SK-N-SH treated with all-trans-retinoic acid at 6 μM for 48 hours (cell line): ENCODE results near the gene SURF1.

Experiments
- ATAC-seq: fragments of 200-7000 bp; cut with Tn5 transposase; 3 replicates; pipeline ENCODE4 v1.9.1; 2020; ENCODE audit warnings: mild to moderate bottlenecking, moderate library complexity
- BACH2 ChIP-seq: fragments of 250-450 bp; sonication (Bioruptor Pico); IDR thresholded peaks from 2 replicates; pipeline ENCODE4 v1.9.0; 2021; ENCODE audit warnings: mild to moderate bottlenecking, borderline replicate concordance
- CSDC2 ChIP-seq: fragments of 250-450 bp; sonication (Bioruptor Pico); IDR thresholded peaks from 2 replicates; pipeline ENCODE4 v1.5.0; 2020; ENCODE audit warnings: mild to moderate bottlenecking, moderate library complexity
- GLIS3 ChIP-seq: fragments of 250-450 bp; sonication (Bioruptor Pico); IDR thresholded peaks from 2 replicates; pipeline ENCODE4 v1.5.0; 2020; ENCODE audit warnings: mild to moderate bottlenecking, moderate library complexity
- OSR1 ChIP-seq: fragments of 250-450 bp; sonication (Bioruptor Pico); IDR thresholded peaks from 2 replicates; pipeline ENCODE4 v1.8.0; 2022; ENCODE audit warnings: moderate library complexity, mild to moderate bottlenecking, inconsistent platforms
- PPARA ChIP-seq: fragments of 250-450 bp; sonication (Bioruptor Pico); IDR thresholded peaks from 2 replicates; pipeline ENCODE4 v1.5.0; 2020; ENCODE audit warnings: mild to moderate bottlenecking, borderline replicate concordance
- SNAI2 ChIP-seq: fragments of 250-450 bp; sonication (Bioruptor Pico); IDR thresholded peaks from 2 replicates; pipeline ENCODE4 v1.5.0; 2020; ENCODE audit warnings: mild to moderate bottlenecking, moderate library complexity
- TCF4 ChIP-seq: fragments of 250-450 bp; sonication (Bioruptor Pico); IDR thresholded peaks from 2 replicates; pipeline ENCODE4 v1.8.0; 2021; ENCODE audit warnings: mild to moderate bottlenecking, moderate library complexity, borderline replicate concordance
- TOX ChIP-seq: fragments of 250-450 bp; sonication (Bioruptor Pico); IDR thresholded peaks from 2 replicates; pipeline ENCODE4 v1.8.0; 2021; ENCODE audit warnings: mild to moderate bottlenecking, moderate library complexity, borderline replicate concordance
- ZC3H10 ChIP-seq: fragments of 250-450 bp; sonication (Bioruptor Pico); IDR thresholded peaks from 2 replicates; pipeline ENCODE4 v1.5.1; 2021; ENCODE audit warnings: mild to moderate bottlenecking, moderate library complexity
- ZFP3 ChIP-seq: fragments of 250-450 bp; sonication (Bioruptor Pico); IDR thresholded peaks from 2 replicates; pipeline ENCODE4 v1.5.0; 2020; ENCODE audit warnings: mild to moderate bottlenecking, moderate library complexity
- ZFP30 ChIP-seq: fragments of 450-650 bp; formaldehyde crosslinking; IDR thresholded peaks from 2 replicates; pipeline ENCODE4 v1.5.0; 2022; ENCODE audit warnings: mild to moderate bottlenecking, moderate library complexity
- ZNF565 ChIP-seq: fragments of 450-650 bp; formaldehyde crosslinking; conservative IDR thresholded peaks from 2 replicates; pipeline ENCODE4 v1.5.0; 2020; ENCODE audit warnings: low read depth, mild to moderate bottlenecking, moderate library complexity
- ZNF70 ChIP-seq: fragments of 450-650 bp; formaldehyde crosslinking; IDR thresholded peaks from 2 replicates; pipeline ENCODE4 v1.5.0; 2020; ENCODE audit warnings: mild to moderate bottlenecking, moderate library complexity
- ZNF8 ChIP-seq: fragments of 450-650 bp; formaldehyde crosslinking; IDR thresholded peaks from 2 replicates; pipeline ENCODE4 v1.5.0; 2020; ENCODE audit warnings: mild to moderate bottlenecking, moderate library complexity
- TF ChIP-seq, protein P1 (sequence below): fragments of 250-450 bp; sonication (Bioruptor Pico); IDR thresholded peaks from 2 replicates; pipeline ENCODE4 v1.5.1; 2021; ENCODE audit warnings: mild to moderate bottlenecking, moderate library complexity
- TF ChIP-seq, protein P2 (sequence below): fragments of 250-450 bp; sonication (Bioruptor Pico); IDR thresholded peaks from 2 replicates; pipeline ENCODE4 v1.8.0; 2020; ENCODE audit warnings: mild to moderate bottlenecking, moderate library complexity, borderline replicate concordance
- TF ChIP-seq, protein P3 (sequence below): fragments of 250-450 bp; sonication (Bioruptor Pico); IDR thresholded peaks from 2 replicates; pipeline ENCODE4 v1.8.0; 2021; ENCODE audit warnings: low read depth, mild to moderate bottlenecking, moderate library complexity, borderline replicate concordance
- TF ChIP-seq, protein P4 (sequence below): fragments of 250-450 bp; sonication (Bioruptor Pico); IDR thresholded peaks from 2 replicates; pipeline ENCODE4 v1.5.1; 2020; ENCODE audit warnings: low read depth, mild to moderate bottlenecking, moderate library complexity
- TF ChIP-seq, protein P5 (sequence below): fragments of 250-450 bp; sonication (Bioruptor Pico); IDR thresholded peaks from 2 replicates; pipeline ENCODE4 v1.5.0; 2020; ENCODE audit warnings: mild to moderate bottlenecking, moderate library complexity

The SURF1 gene

DNA sequence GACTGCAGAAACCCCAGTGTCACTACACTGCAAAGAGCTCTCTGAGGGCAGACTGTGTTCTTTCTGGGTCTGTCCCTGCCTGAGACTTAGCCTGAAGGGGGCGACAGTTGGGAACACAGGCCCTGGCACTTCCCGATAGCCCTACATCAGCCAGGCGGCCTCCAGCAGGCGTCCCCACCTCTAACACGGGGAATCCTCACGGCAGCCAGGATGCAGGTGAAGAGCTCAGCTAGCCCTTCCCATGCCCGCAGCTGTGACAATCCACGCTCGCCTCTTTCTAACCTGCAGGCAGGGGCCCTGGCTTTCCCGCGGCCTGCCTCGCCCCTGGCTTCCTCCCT, 14.2 kb downstream of the SURF1 start:
- no peak for TF ChIP-seq CSDC2 (CRISPR knock-in tag)
- TF ChIP-seq OSR1 (CRISPR knock-in tag): no peak
- no peak for TF ChIP-seq ZFP3
- TF ChIP-seq BACH2: no peak
- no peak for TF ChIP-seq ZFP30 (CRISPR knock-in tag)
- TF ChIP-seq SNAI2 (CRISPR knock-in tag): no peak
- TF ChIP-seq, protein P1, sequence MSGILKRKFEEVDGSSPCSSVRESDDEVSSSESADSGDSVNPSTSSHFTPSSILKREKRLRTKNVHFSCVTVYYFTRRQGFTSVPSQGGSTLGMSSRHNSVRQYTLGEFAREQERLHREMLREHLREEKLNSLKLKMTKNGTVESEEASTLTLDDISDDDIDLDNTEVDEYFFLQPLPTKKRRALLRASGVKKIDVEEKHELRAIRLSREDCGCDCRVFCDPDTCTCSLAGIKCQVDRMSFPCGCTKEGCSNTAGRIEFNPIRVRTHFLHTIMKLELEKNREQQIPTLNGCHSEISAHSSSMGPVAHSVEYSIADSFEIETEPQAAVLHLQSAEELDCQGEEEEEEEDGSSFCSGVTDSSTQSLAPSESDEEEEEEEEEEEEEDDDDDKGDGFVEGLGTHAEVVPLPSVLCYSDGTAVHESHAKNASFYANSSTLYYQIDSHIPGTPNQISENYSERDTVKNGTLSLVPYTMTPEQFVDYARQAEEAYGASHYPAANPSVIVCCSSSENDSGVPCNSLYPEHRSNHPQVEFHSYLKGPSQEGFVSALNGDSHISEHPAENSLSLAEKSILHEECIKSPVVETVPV (CRISPR knock-in tag): no peak
- TF ChIP-seq ZNF70 (CRISPR knock-in tag): no peak
- TF ChIP-seq TCF4: no peak
- ATAC-seq: no peak

DNA sequence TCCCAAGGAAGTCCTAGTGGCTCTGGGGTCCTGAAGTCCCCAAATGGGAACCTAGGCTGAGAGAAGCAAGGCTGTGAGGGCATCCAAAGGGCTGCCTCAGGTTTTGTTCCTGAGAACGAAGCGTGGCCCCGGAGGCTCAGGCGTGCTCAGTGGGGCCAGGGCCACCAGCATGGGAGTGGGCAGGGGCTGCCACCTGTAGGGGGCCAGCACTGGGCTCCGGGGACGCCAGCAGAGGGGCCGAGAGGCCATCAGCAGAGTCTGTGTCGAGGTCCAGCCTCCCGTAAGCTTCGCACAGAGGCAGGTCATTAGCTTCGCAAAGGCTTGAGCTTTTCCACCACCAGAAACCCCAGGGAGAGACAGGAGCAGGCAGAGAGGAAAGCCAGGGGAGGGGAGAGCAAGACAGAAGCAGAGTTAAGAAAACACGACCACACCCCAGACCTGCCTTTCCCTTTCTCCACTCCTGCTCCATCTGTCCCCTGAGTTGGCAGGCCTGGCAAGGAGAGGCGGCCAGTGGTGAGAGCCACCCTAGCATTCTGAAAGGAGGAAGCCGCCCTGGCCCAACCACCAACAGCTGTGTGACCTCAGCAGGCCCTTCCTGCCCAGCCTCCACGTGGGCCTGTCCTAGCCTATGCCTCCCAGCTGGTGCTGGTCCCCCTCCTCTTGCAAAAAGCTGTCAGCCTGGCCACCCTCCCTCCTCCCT, 14.8 kb downstream of the SURF1 start:
- ATAC-seq: no peak
- TF ChIP-seq, protein P2, sequence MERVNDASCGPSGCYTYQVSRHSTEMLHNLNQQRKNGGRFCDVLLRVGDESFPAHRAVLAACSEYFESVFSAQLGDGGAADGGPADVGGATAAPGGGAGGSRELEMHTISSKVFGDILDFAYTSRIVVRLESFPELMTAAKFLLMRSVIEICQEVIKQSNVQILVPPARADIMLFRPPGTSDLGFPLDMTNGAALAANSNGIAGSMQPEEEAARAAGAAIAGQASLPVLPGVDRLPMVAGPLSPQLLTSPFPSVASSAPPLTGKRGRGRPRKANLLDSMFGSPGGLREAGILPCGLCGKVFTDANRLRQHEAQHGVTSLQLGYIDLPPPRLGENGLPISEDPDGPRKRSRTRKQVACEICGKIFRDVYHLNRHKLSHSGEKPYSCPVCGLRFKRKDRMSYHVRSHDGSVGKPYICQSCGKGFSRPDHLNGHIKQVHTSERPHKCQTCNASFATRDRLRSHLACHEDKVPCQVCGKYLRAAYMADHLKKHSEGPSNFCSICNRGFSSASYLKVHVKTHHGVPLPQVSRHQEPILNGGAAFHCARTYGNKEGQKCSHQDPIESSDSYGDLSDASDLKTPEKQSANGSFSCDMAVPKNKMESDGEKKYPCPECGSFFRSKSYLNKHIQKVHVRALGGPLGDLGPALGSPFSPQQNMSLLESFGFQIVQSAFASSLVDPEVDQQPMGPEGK (CRISPR knock-in tag): no peak
- TF ChIP-seq TOX (no peak), SNAI2 (CRISPR knock-in tag) (no peak), GLIS3 (CRISPR knock-in tag) (no peak)
- TF ChIP-seq, protein P3, sequence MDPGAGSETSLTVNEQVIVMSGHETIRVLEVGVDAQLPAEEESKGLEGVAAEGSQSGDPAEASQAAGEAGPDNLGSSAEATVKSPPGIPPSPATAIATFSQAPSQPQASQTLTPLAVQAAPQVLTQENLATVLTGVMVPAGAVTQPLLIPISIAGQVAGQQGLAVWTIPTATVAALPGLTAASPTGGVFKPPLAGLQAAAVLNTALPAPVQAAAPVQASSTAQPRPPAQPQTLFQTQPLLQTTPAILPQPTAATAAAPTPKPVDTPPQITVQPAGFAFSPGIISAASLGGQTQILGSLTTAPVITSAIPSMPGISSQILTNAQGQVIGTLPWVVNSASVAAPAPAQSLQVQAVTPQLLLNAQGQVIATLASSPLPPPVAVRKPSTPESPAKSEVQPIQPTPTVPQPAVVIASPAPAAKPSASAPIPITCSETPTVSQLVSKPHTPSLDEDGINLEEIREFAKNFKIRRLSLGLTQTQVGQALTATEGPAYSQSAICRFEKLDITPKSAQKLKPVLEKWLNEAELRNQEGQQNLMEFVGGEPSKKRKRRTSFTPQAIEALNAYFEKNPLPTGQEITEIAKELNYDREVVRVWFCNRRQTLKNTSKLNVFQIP: no peak

DNA sequence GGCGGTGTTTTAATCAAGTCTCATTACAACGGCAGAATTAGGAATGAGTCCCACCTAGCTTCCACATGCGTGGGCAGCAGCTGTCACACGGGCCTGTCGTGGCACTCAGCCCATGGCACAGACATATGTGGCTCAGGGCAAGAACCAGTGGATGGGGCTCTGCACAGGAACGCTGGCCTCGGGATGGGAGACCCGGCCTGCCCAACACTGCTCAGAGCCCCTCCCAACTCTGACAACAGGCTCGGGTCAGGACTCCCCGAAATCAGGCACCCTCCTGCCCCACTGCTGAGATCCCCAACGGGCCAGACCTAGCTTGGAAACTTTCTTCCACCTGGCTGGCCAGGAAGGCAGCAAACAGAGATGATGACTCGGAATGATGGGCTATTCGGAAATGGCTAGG, 15.4 kb downstream of the SURF1 start:
- no peak for TF ChIP-seq ZFP30 (CRISPR knock-in tag)
- TF ChIP-seq SNAI2 (CRISPR knock-in tag): no peak
- no peak for TF ChIP-seq GLIS3 (CRISPR knock-in tag)
- TF ChIP-seq, protein P4, sequence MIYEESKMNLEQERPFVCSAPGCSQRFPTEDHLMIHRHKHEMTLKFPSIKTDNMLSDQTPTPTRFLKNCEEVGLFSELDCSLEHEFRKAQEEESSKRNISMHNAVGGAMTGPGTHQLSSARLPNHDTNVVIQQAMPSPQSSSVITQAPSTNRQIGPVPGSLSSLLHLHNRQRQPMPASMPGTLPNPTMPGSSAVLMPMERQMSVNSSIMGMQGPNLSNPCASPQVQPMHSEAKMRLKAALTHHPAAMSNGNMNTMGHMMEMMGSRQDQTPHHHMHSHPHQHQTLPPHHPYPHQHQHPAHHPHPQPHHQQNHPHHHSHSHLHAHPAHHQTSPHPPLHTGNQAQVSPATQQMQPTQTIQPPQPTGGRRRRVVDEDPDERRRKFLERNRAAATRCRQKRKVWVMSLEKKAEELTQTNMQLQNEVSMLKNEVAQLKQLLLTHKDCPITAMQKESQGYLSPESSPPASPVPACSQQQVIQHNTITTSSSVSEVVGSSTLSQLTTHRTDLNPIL (CRISPR knock-in tag): no peak
- TF ChIP-seq TCF4: no peak
- no peak for TF ChIP-seq ZNF8 (CRISPR knock-in tag)
- TF ChIP-seq CSDC2 (CRISPR knock-in tag): no peak
- no peak for TF ChIP-seq ZNF70 (CRISPR knock-in tag)
- TF ChIP-seq TOX: no peak
- TF ChIP-seq PPARA: no peak
- TF ChIP-seq, protein P5, sequence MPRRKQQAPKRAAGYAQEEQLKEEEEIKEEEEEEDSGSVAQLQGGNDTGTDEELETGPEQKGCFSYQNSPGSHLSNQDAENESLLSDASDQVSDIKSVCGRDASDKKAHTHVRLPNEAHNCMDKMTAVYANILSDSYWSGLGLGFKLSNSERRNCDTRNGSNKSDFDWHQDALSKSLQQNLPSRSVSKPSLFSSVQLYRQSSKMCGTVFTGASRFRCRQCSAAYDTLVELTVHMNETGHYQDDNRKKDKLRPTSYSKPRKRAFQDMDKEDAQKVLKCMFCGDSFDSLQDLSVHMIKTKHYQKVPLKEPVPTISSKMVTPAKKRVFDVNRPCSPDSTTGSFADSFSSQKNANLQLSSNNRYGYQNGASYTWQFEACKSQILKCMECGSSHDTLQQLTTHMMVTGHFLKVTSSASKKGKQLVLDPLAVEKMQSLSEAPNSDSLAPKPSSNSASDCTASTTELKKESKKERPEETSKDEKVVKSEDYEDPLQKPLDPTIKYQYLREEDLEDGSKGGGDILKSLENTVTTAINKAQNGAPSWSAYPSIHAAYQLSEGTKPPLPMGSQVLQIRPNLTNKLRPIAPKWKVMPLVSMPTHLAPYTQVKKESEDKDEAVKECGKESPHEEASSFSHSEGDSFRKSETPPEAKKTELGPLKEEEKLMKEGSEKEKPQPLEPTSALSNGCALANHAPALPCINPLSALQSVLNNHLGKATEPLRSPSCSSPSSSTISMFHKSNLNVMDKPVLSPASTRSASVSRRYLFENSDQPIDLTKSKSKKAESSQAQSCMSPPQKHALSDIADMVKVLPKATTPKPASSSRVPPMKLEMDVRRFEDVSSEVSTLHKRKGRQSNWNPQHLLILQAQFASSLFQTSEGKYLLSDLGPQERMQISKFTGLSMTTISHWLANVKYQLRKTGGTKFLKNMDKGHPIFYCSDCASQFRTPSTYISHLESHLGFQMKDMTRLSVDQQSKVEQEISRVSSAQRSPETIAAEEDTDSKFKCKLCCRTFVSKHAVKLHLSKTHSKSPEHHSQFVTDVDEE (CRISPR knock-in tag): no peak
- no peak for TF ChIP-seq ZC3H10
- TF ChIP-seq, protein P2 (CRISPR knock-in tag): no peak
- TF ChIP-seq, protein P3: no peak
- TF ChIP-seq BACH2: no peak
- TF ChIP-seq ZNF565: no peak
- no peak for ATAC-seq
